Hepatocyte (in vitro differentiated cells): ENCODE data around the gene MAD1L1.

Experiments used
- EZH2 ChIP-seq: fragments of 200-600 bp; sonication (generic); IDR thresholded peaks from 2 replicates; pipeline ENCODE4 v1.6.1; 2016; ENCODE audit warnings: antibody characterized with exemption, mild to moderate bottlenecking, borderline replicate concordance
- EZH2phosphoT487 ChIP-seq: fragments of 200-600 bp; sonication (generic); IDR thresholded peaks from one replicate; pipeline ENCODE4 v1.6.1; 2018; ENCODE audit warnings: antibody characterized with exemption, mild to moderate bottlenecking, low read depth, moderate library complexity; ENCODE audit not compliant: unreplicated experiment, severe bottlenecking
- TF ChIP-seq, protein P1 (sequence below): fragments of 200-600 bp; sonication (generic); IDR thresholded peaks from 2 replicates; pipeline ENCODE4 v1.5.1; 2016; ENCODE audit warnings: antibody characterized with exemption, mild to moderate bottlenecking; ENCODE audit not compliant: poor library complexity

- TF ChIP-seq, protein P1, sequence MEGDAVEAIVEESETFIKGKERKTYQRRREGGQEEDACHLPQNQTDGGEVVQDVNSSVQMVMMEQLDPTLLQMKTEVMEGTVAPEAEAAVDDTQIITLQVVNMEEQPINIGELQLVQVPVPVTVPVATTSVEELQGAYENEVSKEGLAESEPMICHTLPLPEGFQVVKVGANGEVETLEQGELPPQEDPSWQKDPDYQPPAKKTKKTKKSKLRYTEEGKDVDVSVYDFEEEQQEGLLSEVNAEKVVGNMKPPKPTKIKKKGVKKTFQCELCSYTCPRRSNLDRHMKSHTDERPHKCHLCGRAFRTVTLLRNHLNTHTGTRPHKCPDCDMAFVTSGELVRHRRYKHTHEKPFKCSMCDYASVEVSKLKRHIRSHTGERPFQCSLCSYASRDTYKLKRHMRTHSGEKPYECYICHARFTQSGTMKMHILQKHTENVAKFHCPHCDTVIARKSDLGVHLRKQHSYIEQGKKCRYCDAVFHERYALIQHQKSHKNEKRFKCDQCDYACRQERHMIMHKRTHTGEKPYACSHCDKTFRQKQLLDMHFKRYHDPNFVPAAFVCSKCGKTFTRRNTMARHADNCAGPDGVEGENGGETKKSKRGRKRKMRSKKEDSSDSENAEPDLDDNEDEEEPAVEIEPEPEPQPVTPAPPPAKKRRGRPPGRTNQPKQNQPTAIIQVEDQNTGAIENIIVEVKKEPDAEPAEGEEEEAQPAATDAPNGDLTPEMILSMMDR: no peak
- no peak for TF ChIP-seq EZH2
- TF ChIP-seq EZH2phosphoT487: no peak
These were observed 138.9 kb downstream of the MAD1L1 start for GRCh38 chr7:2093843-2094220.
